GM12865 (cell line): ENCODE data around the gene LNX1.

Experiments
- DNase-seq: peaks from one replicate; pipeline ENCODE4 v3.0.0; 2010; ENCODE audit warnings: low read depth
- H3K4me3 ChIP-seq: 2 replicates; pipeline ENCODE4 v1.5.1; 2011; ENCODE audit warnings: mild to moderate bottlenecking, low read depth, low read length, control low read depth
- CTCF ChIP-seq: IDR thresholded peaks from 2 replicates; pipeline ENCODE4 v1.5.1; 2011; ENCODE audit warnings: low read length, control low read depth, low read depth, inconsistent platforms; ENCODE audit not compliant: insufficient read depth; ENCODE audit errors: missing control alignments

Gene LNX1

GRCh38 chr4:53562409-53562808 lies 28.9 kb downstream of the LNX1 start:
- no peak overlapping the region for H3K4me3 ChIP-seq
- TF ChIP-seq CTCF, result no peak
- DNase-seq, result no peak

DNA sequence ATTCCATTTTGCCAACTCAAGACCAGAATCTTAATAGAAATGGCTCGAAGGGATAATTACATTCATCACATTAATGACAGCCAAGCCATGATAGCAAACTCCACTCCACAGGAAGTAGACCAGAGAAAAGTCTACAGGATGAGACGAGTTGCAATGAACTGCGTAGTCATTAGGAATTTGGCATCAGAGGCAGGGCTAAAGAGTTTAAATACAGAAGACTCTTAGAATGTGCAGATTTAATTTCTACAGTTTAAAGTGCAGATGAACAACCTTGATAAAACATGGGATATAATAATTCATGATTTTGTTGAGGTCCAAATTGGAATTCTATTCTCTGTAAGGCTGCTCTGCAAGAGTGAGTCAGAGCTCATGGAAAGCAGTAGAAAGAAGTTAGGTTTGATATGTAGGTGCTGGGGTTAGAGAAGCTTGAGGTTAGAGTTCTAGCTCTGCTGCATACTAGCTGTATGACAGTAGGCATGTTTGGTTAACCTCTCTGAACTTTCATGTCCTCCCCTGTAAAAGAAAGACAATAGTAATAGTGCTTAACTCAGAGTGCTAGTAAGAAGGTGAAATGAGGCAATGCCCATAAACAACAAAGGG lies 32.2 kb downstream of the LNX1 start:
- TF ChIP-seq CTCF, result no peak
- DNase-seq, result no peak
- H3K4me3 ChIP-seq, result no peak overlapping the region

GRCh38 chr4:53558065-53558801 lies 33.1 kb downstream of the LNX1 start:
- no peak overlapping the region for H3K4me3 ChIP-seq
- TF ChIP-seq CTCF, result no peak
- DNase-seq, result no peak

DNA sequence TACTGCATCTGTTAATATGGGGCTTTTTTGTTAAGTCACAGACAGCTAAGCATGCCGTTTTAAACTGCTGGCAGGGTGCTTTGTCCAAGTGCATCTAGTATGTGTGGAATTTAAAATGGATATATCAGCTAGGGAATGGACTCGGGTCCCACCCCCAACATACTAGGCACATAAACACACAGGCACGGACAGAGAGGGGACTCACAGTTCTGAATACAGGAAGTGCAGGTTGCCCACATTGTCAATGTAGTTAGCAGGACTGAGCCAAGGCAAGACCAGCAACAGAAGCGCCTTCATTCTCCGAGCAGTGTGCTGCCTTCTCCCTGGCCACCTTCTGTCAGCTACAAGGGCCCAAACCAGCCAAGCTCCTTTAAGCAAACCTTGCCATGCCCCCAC lies 33.6 kb downstream of the LNX1 start:
- no peak for TF ChIP-seq CTCF
- H3K4me3 ChIP-seq, result no peak overlapping the region
- DNase-seq, result no peak

- H3K4me3 ChIP-seq, result no peak overlapping the region
- no peak for DNase-seq
- TF ChIP-seq CTCF, result no peak
These were observed 34.6 kb downstream of the LNX1 start for GRCh38 chr4:53556651-53557050.

DNA sequence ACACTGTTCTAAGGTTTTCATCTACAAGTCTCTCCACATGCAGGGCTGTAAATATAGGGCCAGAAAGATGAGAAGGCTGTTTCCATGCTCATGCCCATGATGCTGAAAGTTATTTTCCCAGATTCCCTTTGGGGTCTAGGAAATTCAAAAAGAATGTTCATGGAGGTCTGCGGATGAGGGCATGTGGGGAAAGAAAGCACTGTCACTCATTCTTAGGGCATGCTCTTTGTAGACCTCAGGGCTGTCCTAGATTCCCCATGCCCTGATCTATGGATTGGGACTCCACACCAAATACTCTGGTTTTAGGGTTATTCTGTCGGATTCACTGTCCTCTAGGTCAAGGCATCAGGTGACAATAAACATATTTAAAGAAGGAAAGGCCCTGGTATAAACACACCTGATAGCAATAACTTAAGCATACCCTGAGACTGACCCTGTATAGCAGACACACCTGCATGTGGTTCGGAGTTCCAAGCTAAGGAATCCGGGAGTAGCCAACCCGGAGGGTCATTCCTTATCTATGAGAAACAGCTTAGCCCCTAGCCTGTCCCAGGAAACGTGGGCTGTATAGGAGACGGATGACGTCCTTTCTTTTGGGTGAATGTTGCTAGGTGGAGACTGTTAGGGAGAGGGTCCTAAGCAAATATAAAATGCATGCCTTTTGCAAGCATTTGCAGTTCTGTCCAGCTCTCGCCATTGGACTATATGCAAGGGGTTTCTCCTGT lies 37.6 kb downstream of the LNX1 start:
- no peak overlapping the region for H3K4me3 ChIP-seq
- TF ChIP-seq CTCF, result no peak
- DNase-seq, result no peak
